Fibroblast of lung (primary cell): ENCODE results near the gene C1RL. TPM values are rescaled to one million over a fixed set of nuclear protein-coding genes. Genes with fewer than 3 reads are reported as not detected.

Source experiments
- DNase-seq, 2 donors: peaks; one replicate each; pipeline versions ENCODE4 v3.0.0 to v3.0.0-alpha.2; 2010; ENCODE audit warnings: low read depth in 2 of 2
- H2AFZ ChIP-seq: 2 replicates; pipeline ENCODE4 v1.5.1; 2012; ENCODE audit warnings: low read length, control low read depth, inconsistent platforms
- H3K27ac ChIP-seq: 2 replicates; pipeline ENCODE4 v1.5.1; 2011; ENCODE audit warnings: low read length, control low read depth; ENCODE audit not compliant: insufficient read depth
- H3K27me3 ChIP-seq: 2 replicates; pipeline ENCODE4 v1.5.1; 2011; ENCODE audit warnings: mild to moderate bottlenecking, low read length; ENCODE audit not compliant: control insufficient read depth, insufficient read depth
- H3K36me3 ChIP-seq: 2 replicates; pipeline ENCODE4 v1.5.1; 2011; ENCODE audit warnings: low read length; ENCODE audit not compliant: control insufficient read depth, insufficient read depth
- H3K4me1 ChIP-seq: 2 replicates; pipeline ENCODE4 v1.5.1; 2011; ENCODE audit warnings: low read length; ENCODE audit not compliant: control insufficient read depth, insufficient read depth; ENCODE audit errors: extremely low read depth
- H3K4me2 ChIP-seq: 2 replicates; pipeline ENCODE4 v1.5.1; 2011; ENCODE audit warnings: low read length, control low read depth; ENCODE audit not compliant: insufficient read depth; ENCODE audit errors: extremely low read depth
- H3K4me3 ChIP-seq, 4 experiments: fragments of 200-600 bp in 1 of 4; sonication (generic) in 1 of 4; replicated peaks in 1 of 4; 2 replicates each; pipeline ENCODE4 v1.5.1; 2011 to 2016; ENCODE audit warnings: low read length in 4 of 4, low read depth in 3 of 4, mild to moderate bottlenecking in 3 of 4, control low read depth in 2 of 4, inconsistent platforms in 1 of 4, mixed read lengths in 1 of 4; ENCODE audit not compliant: insufficient read depth in 1 of 4; ENCODE audit errors: control extremely low read depth in 1 of 4
- H3K79me2 ChIP-seq: 2 replicates; pipeline ENCODE4 v1.5.1; 2012; ENCODE audit warnings: mild to moderate bottlenecking, low read length, inconsistent platforms; ENCODE audit not compliant: control insufficient read depth, insufficient read depth
- H3K9ac ChIP-seq: 2 replicates; pipeline ENCODE4 v1.5.1; 2011; ENCODE audit warnings: mild to moderate bottlenecking, low read length, control low read depth; ENCODE audit not compliant: insufficient read depth
- H3K9me3 ChIP-seq: 2 replicates; pipeline ENCODE4 v1.5.1; 2012; ENCODE audit warnings: low read depth, low read length; ENCODE audit not compliant: control insufficient read depth, insufficient read depth
- H4K20me1 ChIP-seq: 2 replicates; pipeline ENCODE4 v1.5.1; 2011; ENCODE audit warnings: low read length; ENCODE audit not compliant: control insufficient read depth, insufficient read depth; ENCODE audit errors: extremely low read depth
- CTCF ChIP-seq, 2 donors: IDR thresholded peaks in 1 of 2; conservative IDR thresholded peaks in 1 of 2; 1 replicate in 1 of 2; 2 replicates in 1 of 2; pipeline ENCODE4 v1.5.1; 2011 to 2012; ENCODE audit warnings: low read length in 2 of 2, control low read depth in 1 of 2, inconsistent platforms in 1 of 2, low read depth in 1 of 2, mild to moderate bottlenecking in 1 of 2
- EZH2 ChIP-seq: IDR thresholded peaks from 2 replicates; pipeline ENCODE4 v1.5.1; 2012; ENCODE audit warnings: low read length, control low read depth, mild to moderate bottlenecking; ENCODE audit errors: missing control alignments
- polyA plus RNA-seq, 2 donors: library from polyadenylated mRNA; depleted of rRNA in 1 of 2; stranded (reverse) in 1 of 2; unstranded in 1 of 2; fragments of >200 nt; gene quantifications; 2 replicates each; pipeline ENCODE4 v1.2.1, GENCODE V29; 2011 to 2012; ENCODE audit warnings: missing spikeins in 1 of 2
- total RNA-seq: library from RNA; depleted of rRNA; stranded (reverse); fragments of >200 nt; gene quantifications from 2 replicates; pipeline ENCODE4 v1.2.1, GENCODE V29; 2014

C1RL gene
- total and polyA plus RNA-seq, 2 donors (not counting 1 experiment from before 2014, with no cell fraction given): 46.2 to 64.9 TPM

- no peaks in the 10 kb centered on the region for H3K9me3 ChIP-seq
- no peak for TF ChIP-seq CTCF (conservative IDR thresholded peaks at IDR 0.05 in 1 of 2, IDR thresholded peaks at IDR 0.05 in 1 of 2; ENCODE audit: low read depth in 1 of 2, low read length in 2 of 2)
- no peak overlapping the region for H3K4me2 ChIP-seq
- H3K36me3 ChIP-seq: peaks cover 10% of the 10 kb centered on the region
- H3K27ac ChIP-seq: no peak overlapping the region
- no peak for DNase-seq
- no peak overlapping the region for H2AFZ ChIP-seq
- no peaks in the 10 kb centered on the region for H3K27me3 ChIP-seq
- no peaks in the 10 kb centered on the region for H3K79me2 ChIP-seq
- no peak overlapping the region for H3K9ac ChIP-seq
- peaks cover 2% of the 10 kb centered on the region for H3K4me1 ChIP-seq
- H3K4me3 ChIP-seq: no peak overlapping the region
- no peaks in the 10 kb centered on the region for H4K20me1 ChIP-seq
These were observed 7.8 kb downstream of the C1RL start for GRCh38 chr12:7101047-7101693.

GRCh38 chr12:7100239-7100638 lies 8.8 kb downstream of the C1RL start:
- peaks cover 2% of the 10 kb centered on the region for H3K4me1 ChIP-seq
- DNase-seq: no peak
- no peak overlapping the region for H3K4me3 ChIP-seq
- H3K27ac ChIP-seq: no peak overlapping the region
- H4K20me1 ChIP-seq: no peaks in the 10 kb centered on the region
- no peak overlapping the region for H2AFZ ChIP-seq
- H3K27me3 ChIP-seq: no peaks in the 10 kb centered on the region
- no peaks in the 10 kb centered on the region for H3K9me3 ChIP-seq
- no peak overlapping the region for H3K4me2 ChIP-seq
- TF ChIP-seq EZH2 (no peak), CTCF (conservative IDR thresholded peaks at IDR 0.05 in 1 of 2, IDR thresholded peaks at IDR 0.05 in 1 of 2; ENCODE audit: low read depth in 1 of 2, low read length in 2 of 2) (no peak)
- peaks cover 10% of the 10 kb centered on the region for H3K36me3 ChIP-seq
- H3K9ac ChIP-seq: no peak overlapping the region
- no peaks in the 10 kb centered on the region for H3K79me2 ChIP-seq

GRCh38 chr12:7099290-7099996 lies 9.6 kb downstream of the C1RL start:
- Histone ChIP-seq H3K4me3 (no peak overlapping the region), H4K20me1 (no peaks in the 10 kb centered on the region)
- no peak for DNase-seq

More at GRCh38 chr12:7099290-7099996, 9.6 kb downstream of the C1RL start:
- H3K27me3 ChIP-seq: no peaks in the 10 kb centered on the region
- TF ChIP-seq CTCF (conservative IDR thresholded peaks at IDR 0.05 in 1 of 2, IDR thresholded peaks at IDR 0.05 in 1 of 2; ENCODE audit: low read depth in 1 of 2, low read length in 2 of 2): no peak
- TF ChIP-seq EZH2: no peak
- H2AFZ ChIP-seq: no peak overlapping the region
- no peak overlapping the region for H3K4me2 ChIP-seq
- H3K27ac ChIP-seq: no peak overlapping the region
- no peaks in the 10 kb centered on the region for H3K9me3 ChIP-seq
- peaks cover 10% of the 10 kb centered on the region for H3K36me3 ChIP-seq
- H3K4me1 ChIP-seq: peaks cover 2% of the 10 kb centered on the region
- H3K9ac ChIP-seq: no peak overlapping the region
- no peaks in the 10 kb centered on the region for H3K79me2 ChIP-seq
